H9 (cell line): Measurements from ENCODE around the gene TTC3. TPM values are rescaled to one million over a fixed set of nuclear protein-coding genes. Genes with fewer than 3 reads are reported as not detected.
A peak's percentile ranks its signal among the peaks of the same experiment; 100 is the strongest.

ENCODE experiments used
- DNase-seq: peaks from one replicate; pipeline ENCODE4 v3.0.0-alpha.2; 2017
- H2AFZ ChIP-seq: one replicate; pipeline ENCODE4 v1.6.1; 2013; ENCODE audit warnings: mild to moderate bottlenecking, low read length, control low read depth, moderate library complexity
- H2AK5ac ChIP-seq: 2 replicates; pipeline ENCODE4 v1.6.1; 2013; ENCODE audit warnings: low read length, control low read depth, mixed read lengths; ENCODE audit not compliant: insufficient read length
- H2BK120ac ChIP-seq: one replicate; pipeline ENCODE4 v1.6.1; 2013; ENCODE audit warnings: low read depth, mild to moderate bottlenecking, low read length, control low read depth, inconsistent platforms; ENCODE audit not compliant: poor library complexity, severe bottlenecking
- H2BK12ac ChIP-seq: 2 replicates; pipeline ENCODE4 v1.6.1; 2013; ENCODE audit warnings: low read length, control low read depth, mixed read lengths, low read depth; ENCODE audit not compliant: insufficient read length
- H2BK15ac ChIP-seq: 2 replicates; pipeline ENCODE4 v1.6.1; 2013; ENCODE audit warnings: low read depth, low read length, control low read depth
- H2BK20ac ChIP-seq: one replicate; pipeline ENCODE4 v1.6.1; 2013; ENCODE audit warnings: low read depth, mild to moderate bottlenecking, low read length, control low read depth, inconsistent platforms; ENCODE audit not compliant: poor library complexity, severe bottlenecking
- H2BK5ac ChIP-seq: 2 replicates; pipeline ENCODE4 v1.6.1; 2013; ENCODE audit warnings: low read length, control low read depth, mixed read lengths; ENCODE audit not compliant: insufficient read length
- H3K14ac ChIP-seq: 2 replicates; pipeline ENCODE4 v1.6.1; 2013; ENCODE audit warnings: low read length, control low read depth; ENCODE audit not compliant: insufficient read depth
- H3K18ac ChIP-seq: 2 replicates; pipeline ENCODE4 v1.6.1; 2013; ENCODE audit warnings: low read depth, mild to moderate bottlenecking, mixed read lengths, low read length, control low read depth; ENCODE audit not compliant: insufficient read length
- H3K23ac ChIP-seq: 2 replicates; pipeline ENCODE4 v1.6.1; 2013; ENCODE audit warnings: low read length, control low read depth, mixed read lengths, low read depth; ENCODE audit not compliant: insufficient read length
- H3K23me2 ChIP-seq: 2 replicates; pipeline ENCODE4 v1.6.1; 2013; ENCODE audit warnings: low read depth, mild to moderate bottlenecking, mixed read lengths, low read length, control low read depth; ENCODE audit not compliant: insufficient read length, poor library complexity, severe bottlenecking
- H3K27ac ChIP-seq: 2 replicates; pipeline ENCODE4 v1.5.1; 2013; ENCODE audit warnings: low read length, control low read depth, mixed read lengths, low read depth; ENCODE audit not compliant: insufficient read length
- H3K27me3 ChIP-seq: 2 replicates; pipeline ENCODE4 v1.6.1; 2013; ENCODE audit warnings: low read length, control low read depth, inconsistent platforms; ENCODE audit not compliant: insufficient read depth
- H3K4ac ChIP-seq: 2 replicates; pipeline ENCODE4 v1.6.1; 2013; ENCODE audit warnings: low read depth, mild to moderate bottlenecking, control low read depth, inconsistent platforms, low read length, moderate library complexity
- H3K4me1 ChIP-seq: 2 replicates; pipeline ENCODE4 v1.6.1; 2013; ENCODE audit warnings: low read length, control low read depth, inconsistent platforms; ENCODE audit not compliant: insufficient read depth
- H3K4me2 ChIP-seq: 2 replicates; pipeline ENCODE4 v1.6.1; 2013; ENCODE audit warnings: low read length, control low read depth, mixed read lengths; ENCODE audit not compliant: insufficient read length, insufficient read depth
- H3K56ac ChIP-seq: 2 replicates; pipeline ENCODE4 v1.6.1; 2013; ENCODE audit warnings: low read depth, mild to moderate bottlenecking, mixed read lengths, low read length, control low read depth; ENCODE audit not compliant: insufficient read length
- H3K79me1 ChIP-seq: 2 replicates; pipeline ENCODE4 v1.6.1; 2013; ENCODE audit warnings: low read depth, mild to moderate bottlenecking, moderate library complexity, low read length, control low read depth, inconsistent platforms; ENCODE audit not compliant: insufficient read depth, poor library complexity, severe bottlenecking
- H3K79me2 ChIP-seq: 2 replicates; pipeline ENCODE4 v1.6.1; 2013; ENCODE audit warnings: low read length, control low read depth, inconsistent platforms; ENCODE audit not compliant: insufficient read depth
- H3K9ac ChIP-seq: 2 replicates; pipeline ENCODE4 v1.6.1; 2013; ENCODE audit warnings: low read length, control low read depth, mixed read lengths; ENCODE audit not compliant: insufficient read length; ENCODE audit errors: extremely low read depth
- H3K9me3 ChIP-seq: one replicate; pipeline ENCODE4 v1.6.1; 2013; ENCODE audit warnings: low read depth, low read length, inconsistent platforms; ENCODE audit not compliant: control insufficient read depth
- H3T11ph ChIP-seq: one replicate; pipeline ENCODE4 v1.6.1; 2013; ENCODE audit warnings: mild to moderate bottlenecking, low read length, control low read depth, inconsistent platforms
- H4K20me1 ChIP-seq: one replicate; pipeline ENCODE4 v1.6.1; 2013; ENCODE audit not compliant: control insufficient read depth, insufficient read length, insufficient read depth
- H4K5ac ChIP-seq: 2 replicates; pipeline ENCODE4 v1.6.1; 2013; ENCODE audit warnings: low read depth, mild to moderate bottlenecking, mixed read lengths, low read length, control low read depth; ENCODE audit not compliant: insufficient read length
- H4K8ac ChIP-seq: replicated peaks from 2 replicates; pipeline ENCODE4 v1.6.1; 2013; ENCODE audit warnings: low read length, control low read depth, mixed read lengths, low read depth; ENCODE audit not compliant: insufficient read length
- H4K91ac ChIP-seq: 2 replicates; pipeline ENCODE4 v1.6.1; 2013; ENCODE audit warnings: low read depth, mild to moderate bottlenecking, moderate library complexity, mixed read lengths, low read length, control low read depth; ENCODE audit not compliant: insufficient read length
- H3K27ac Mint-ChIP-seq, 3 experiments: 2 replicates in 2 of 3; 3 replicates in 1 of 3; pipeline ENCODE4 v1.8.0; 2020 to 2021; ENCODE audit warnings: mixed read lengths in 3 of 3, mild to moderate bottlenecking in 1 of 3, moderate library complexity in 1 of 3
- H3K27me3 Mint-ChIP-seq: 2 replicates; pipeline ENCODE4 v1.8.0; 2021; ENCODE audit warnings: low read depth, mild to moderate bottlenecking, moderate library complexity, mixed read lengths
- H3K36me3 Mint-ChIP-seq, 3 experiments: 2 replicates in 2 of 3; 3 replicates in 1 of 3; pipeline ENCODE4 v1.8.0; 2020 to 2021; ENCODE audit warnings: low read depth in 3 of 3, mixed read lengths in 3 of 3; ENCODE audit not compliant: insufficient read depth in 1 of 3
- H3K4me1 Mint-ChIP-seq, 2 experiments: 2 replicates each; pipeline ENCODE4 v1.8.0; 2020; ENCODE audit warnings: mixed read lengths in 2 of 2
- H3K4me3 Mint-ChIP-seq, 2 experiments: 2 replicates in 1 of 2; 3 replicates in 1 of 2; pipeline ENCODE4 v1.8.0; 2020 to 2021; ENCODE audit warnings: mild to moderate bottlenecking in 2 of 2, mixed read lengths in 2 of 2, moderate library complexity in 1 of 2
- H3K9me3 Mint-ChIP-seq, 2 experiments: 2 replicates in 1 of 2; 3 replicates in 1 of 2; pipeline ENCODE4 v1.8.0; 2020; ENCODE audit warnings: mild to moderate bottlenecking in 2 of 2, mixed read lengths in 2 of 2, moderate library complexity in 1 of 2
- CTCF ChIP-seq: fragments of 200-600 bp; sonication (generic); conservative IDR thresholded peaks from 3 replicates; pipeline ENCODE4 v1.8.0; 2021; ENCODE audit warnings: antibody characterized with exemption, mild to moderate bottlenecking
- WGBS: extraction: QIAGEN DNeasy Blood & Tissue Kit; methylation state at CpG from one replicate; pipeline ENCODE4 v1.1.7; 2013; ENCODE audit warnings: missing lambda C conversion rate, low lambda C conversion rate, mixed read lengths; ENCODE audit not compliant: insufficient read length; ENCODE audit errors: extremely low coverage; 5-methylcytosine and 5-hydroxymethylcytosine counted together
- total RNA-seq: library from RNA; stranded (reverse); gene quantifications from 2 replicates; pipeline ENCODE4 v1.2.1, GENCODE V29; 2021

The TTC3 gene
- total RNA-seq, 1 experiment from 2014 or later = 46.5 TPM

- no peak overlapping the region for H4K8ac ChIP-seq
- H4K5ac ChIP-seq = no peak overlapping the region
- H2AK5ac ChIP-seq = no peak overlapping the region
- Mint-ChIP-seq H3K27me3 (peaks cover 96% of the 10 kb centered on the region), H3K4me1 (peaks cover 12 to 29% of the 10 kb centered on the region in 2 experiments), H3K9me3 (no peaks in the 10 kb centered on the region; a peak in 1 of 5 replicates), H3K4me3 (peak overlapping the region in 1 of 2 experiments; percentile 20; a peak in 1 of 5 replicates), H3K36me3 (no peaks in the 10 kb centered on the region), H3K27ac (no peak overlapping the region)
- no peak overlapping the region for H2BK20ac ChIP-seq
- H2BK15ac ChIP-seq = no peak overlapping the region
- H4K20me1 ChIP-seq = no peaks in the 10 kb centered on the region
- no peak for DNase-seq
- H4K91ac ChIP-seq = no peak overlapping the region
- H3K14ac ChIP-seq = no peak overlapping the region
- no peak overlapping the region for H3K4ac ChIP-seq
- no CpG with 5 or more reads among the region's 9 CpGs for WGBS
- no peak overlapping the region for H2BK120ac ChIP-seq
- no peak overlapping the region for H3T11ph ChIP-seq
- H3K56ac ChIP-seq = no peak overlapping the region
- H3K79me1 ChIP-seq = no peaks in the 10 kb centered on the region
- peaks cover 11% of the 10 kb centered on the region; the same call in 1 of the 2 replicates for H3K27me3 ChIP-seq
- H3K4me2 ChIP-seq = peak overlapping the region; percentile 37
- no peak overlapping the region for H3K18ac ChIP-seq
- TF ChIP-seq CTCF = no peak
- H2BK5ac ChIP-seq = no peak overlapping the region
- peaks cover 3% of the 10 kb centered on the region for H3K4me1 ChIP-seq
- no peak overlapping the region for H3K9ac ChIP-seq
- no peaks in the 10 kb centered on the region for H3K23me2 ChIP-seq
- no peak overlapping the region for H2AFZ ChIP-seq
- no peak overlapping the region for H3K23ac ChIP-seq
- H3K27ac ChIP-seq = no peak overlapping the region
- H3K9me3 ChIP-seq = no peaks in the 10 kb centered on the region
- H2BK12ac ChIP-seq = no peak overlapping the region
- H3K79me2 ChIP-seq = no peaks in the 10 kb centered on the region
Observed at GRCh38 chr21:37039411-37040075, 33.5 kb upstream of the TTC3 start.
